ENCODE data around the gene GALNT17.

GRCh38 chr7:71495828-71496227 is 363.9 kb downstream of the GALNT17 start:
- TF ChIP-seq SP1 (IDR thresholded peaks at IDR 0.05) (no peak), BHLHE40 (IDR thresholded peaks at IDR 0.05; ENCODE audit: borderline replicate concordance) (no peak), TARDBP (IDR thresholded peaks at IDR 0.05) (no peak), ARNT (IDR thresholded peaks at IDR 0.05) (no peak), FOXA1 (IDR thresholded peaks at IDR 0.05) (no peak), FOXM1 (IDR thresholded peaks at IDR 0.05; ENCODE audit: borderline replicate concordance) (no peak), LEF1 (IDR thresholded peaks at IDR 0.05; ENCODE audit: borderline replicate concordance) (no peak), PKNOX1 (IDR thresholded peaks at IDR 0.05) (no peak), SUZ12 (IDR thresholded peaks at IDR 0.05) (no peak), FOXK2 (IDR thresholded peaks at IDR 0.05) (no peak), NFRKB (IDR thresholded peaks at IDR 0.05) (no peak)
